Peyer's patch (tissue), 4 donors: ENCODE data around the gene UPF2. TPM values are rescaled to one million over a fixed set of nuclear protein-coding genes. Genes with fewer than 3 reads are reported as not detected.

ENCODE experiments used
- DNase-seq, 3 donors: peaks; one replicate each; pipeline ENCODE4 v3.0.0-alpha.2; 2017 to 2019
- H3K27ac ChIP-seq, 4 donors: fragments of 200-600 bp; sonication (generic); one replicate each; pipeline ENCODE4 v1.5.1; 2016 to 2019
- H3K27me3 ChIP-seq, 2 donors: fragments of 200-600 bp; sonication (generic); one replicate each; pipeline ENCODE4 v1.5.1; 2019
- H3K36me3 ChIP-seq, 3 donors: fragments of 200-600 bp; sonication (generic); one replicate each; pipeline ENCODE4 v1.5.1; 2016 to 2019
- H3K4me1 ChIP-seq, 4 donors: fragments of 200-600 bp; sonication (generic); one replicate each; pipeline ENCODE4 v1.5.1; 2016 to 2019
- H3K4me3 ChIP-seq, 4 donors: fragments of 200-600 bp; sonication (generic); 1 replicate in 3 of 4; 2 replicates in 1 of 4; pipeline ENCODE4 v1.5.1; 2016 to 2019; ENCODE audit warnings: mild to moderate bottlenecking in 1 of 4
- H3K9me3 ChIP-seq, 4 donors: fragments of 200-600 bp; sonication (generic); one replicate each; pipeline ENCODE4 v1.5.1; 2016 to 2019; ENCODE audit warnings: mild to moderate bottlenecking in 1 of 4
- CTCF ChIP-seq, 6 experiments: fragments of 450-650 bp in 4 of 6; fragments of 200-600 bp in 2 of 6; sonication (generic) in 1 of 6; IDR thresholded peaks; one replicate each; pipeline ENCODE4 v1.5.1; 2017 to 2019; ENCODE audit warnings: antibody characterized with exemption in 6 of 6, mild to moderate bottlenecking in 3 of 6, moderate library complexity in 1 of 6
- POLR2A ChIP-seq, 2 donors: fragments of 450-650 bp; IDR thresholded peaks; one replicate each; pipeline ENCODE4 v1.5.1; 2017; ENCODE audit warnings: antibody characterized with exemption in 2 of 2, mild to moderate bottlenecking in 2 of 2, moderate library complexity in 2 of 2
- total RNA-seq, 4 donors: library from RNA; depleted of rRNA; stranded (reverse); fragments of >200 nt; gene quantifications; one replicate each; pipeline ENCODE4 v1.1.0, GENCODE V29; 2016

UPF2 gene
- total RNA-seq, 4 donors from 2014 or later: 12.6 to 56.1 (median 21.0) TPM

- TF ChIP-seq POLR2A (IDR thresholded peaks at IDR 0.05) (no peak), CTCF (IDR thresholded peaks at IDR 0.05) (no peak)
- H3K27ac ChIP-seq: no peak overlapping the region
These were observed 140.7 kb downstream of the UPF2 start for GRCh38 chr10:11901833-11902475.

DNA sequence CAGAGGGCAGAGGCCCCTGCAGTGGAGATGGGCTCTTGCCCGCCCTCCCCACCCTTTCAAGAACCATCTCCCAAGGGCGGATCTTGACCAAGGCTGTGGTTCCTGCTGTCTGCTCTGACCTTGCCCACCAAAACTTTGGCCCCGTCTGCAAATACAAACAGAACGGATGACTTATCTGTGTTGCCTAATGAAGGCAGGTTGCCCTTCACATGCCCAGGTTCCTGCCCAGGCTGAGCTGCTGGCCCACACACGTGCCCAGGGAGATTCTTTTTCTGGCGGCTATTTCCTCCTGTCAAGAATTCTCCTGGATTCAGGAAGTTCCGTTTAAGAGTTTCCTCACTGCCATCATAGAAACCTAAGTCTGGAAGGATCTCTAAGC, 141.2 kb downstream of the UPF2 start:
- Histone ChIP-seq H3K27ac (no peak overlapping the region), H3K4me1 (no peaks in the 10 kb centered on the region), H3K27me3 (no peaks in the 10 kb centered on the region), H3K4me3 (no peak overlapping the region), H3K9me3 (no peaks in the 10 kb centered on the region), H3K36me3 (no peaks in the 10 kb centered on the region)
- no peak for TF ChIP-seq CTCF (IDR thresholded peaks at IDR 0.05)
- no peak for TF ChIP-seq POLR2A (IDR thresholded peaks at IDR 0.05)
- no peak for DNase-seq

More at GRCh38 chr10:11901833-11902475, 140.7 kb downstream of the UPF2 start:
- Histone ChIP-seq H3K27me3 (no peaks in the 10 kb centered on the region), H3K9me3 (no peaks in the 10 kb centered on the region), H3K4me3 (no peak overlapping the region), H3K4me1 (no peaks in the 10 kb centered on the region), H3K36me3 (no peaks in the 10 kb centered on the region)
- no peak for DNase-seq

DNA sequence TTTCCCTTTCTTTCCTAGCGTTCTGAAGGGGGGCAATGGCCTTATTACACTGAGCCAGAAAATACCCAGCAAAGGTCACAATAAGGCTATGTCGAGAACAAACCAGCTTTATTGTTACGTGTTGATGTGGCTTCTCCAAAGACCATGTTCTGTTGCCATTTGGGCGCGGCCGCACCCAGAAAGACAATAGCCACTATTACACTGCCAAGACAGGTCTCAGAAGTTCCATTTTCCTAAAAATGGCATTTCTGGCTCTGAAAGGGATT, 141.6 kb downstream of the UPF2 start:
- H3K4me3 ChIP-seq: no peak overlapping the region

GRCh38 chr10:11899067-11899876, 143.3 kb downstream of the UPF2 start:
- TF ChIP-seq CTCF (IDR thresholded peaks at IDR 0.05): no peak
- TF ChIP-seq POLR2A (IDR thresholded peaks at IDR 0.05): no peak
- no peaks in the 10 kb centered on the region for H3K9me3 ChIP-seq
- H3K36me3 ChIP-seq: no peaks in the 10 kb centered on the region
- no peaks in the 10 kb centered on the region for H3K4me1 ChIP-seq
- no peak overlapping the region for H3K4me3 ChIP-seq
- H3K27me3 ChIP-seq: no peaks in the 10 kb centered on the region
- H3K27ac ChIP-seq: no peak overlapping the region
- no peak for DNase-seq

More for the DNA sequence above, 141.6 kb downstream of the UPF2 start:
- Histone ChIP-seq H3K36me3 (no peaks in the 10 kb centered on the region), H3K27ac (no peak overlapping the region), H3K9me3 (no peaks in the 10 kb centered on the region), H3K4me1 (no peaks in the 10 kb centered on the region), H3K27me3 (no peaks in the 10 kb centered on the region)
- no peak for DNase-seq
- TF ChIP-seq POLR2A (IDR thresholded peaks at IDR 0.05) (no peak), CTCF (IDR thresholded peaks at IDR 0.05) (no peak)

- Histone ChIP-seq H3K27me3 (no peaks in the 10 kb centered on the region), H3K36me3 (no peaks in the 10 kb centered on the region), H3K27ac (no peak overlapping the region), H3K4me3 (no peak overlapping the region), H3K9me3 (no peaks in the 10 kb centered on the region), H3K4me1 (no peaks in the 10 kb centered on the region)
- TF ChIP-seq CTCF (IDR thresholded peaks at IDR 0.05) (no peak), POLR2A (IDR thresholded peaks at IDR 0.05) (no peak)
- DNase-seq: no peak
These were observed 144.1 kb downstream of the UPF2 start for GRCh38 chr10:11898372-11899066.
